ENCODE measurements around the gene MACROD1.

MACROD1 gene

DNA sequence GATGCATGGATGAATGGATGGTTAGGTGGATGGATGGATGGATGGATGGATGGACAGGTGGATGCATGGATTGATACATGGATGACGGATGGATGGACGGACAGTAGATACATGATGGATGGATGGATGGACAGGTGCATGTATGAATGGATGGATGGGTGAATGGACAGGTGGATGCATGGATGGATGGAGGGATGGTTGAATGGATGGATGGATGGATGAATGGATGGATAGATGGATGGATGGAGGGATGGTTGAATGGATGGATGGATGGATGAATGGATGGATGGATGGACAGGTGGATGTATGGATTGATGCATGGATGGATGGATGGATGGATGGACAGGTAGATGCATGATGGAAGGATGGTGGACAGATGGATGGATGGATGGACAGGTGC, 51.7 kb downstream of the MACROD1 start:
- in situ Hi-C loops (cut with MboI; ENCODE audit: low sequenced_read_pairs), result no loop called here

GRCh38 chr11:64113462-64113780, 52.5 kb downstream of the MACROD1 start:
- in situ Hi-C loops (cut with MboI; ENCODE audit: low sequenced_read_pairs), result no loop called here

GRCh38 chr11:64112771-64113461, 53.0 kb downstream of the MACROD1 start:
- in situ Hi-C loops (cut with MboI; ENCODE audit: low sequenced_read_pairs), result no loop called here

DNA sequence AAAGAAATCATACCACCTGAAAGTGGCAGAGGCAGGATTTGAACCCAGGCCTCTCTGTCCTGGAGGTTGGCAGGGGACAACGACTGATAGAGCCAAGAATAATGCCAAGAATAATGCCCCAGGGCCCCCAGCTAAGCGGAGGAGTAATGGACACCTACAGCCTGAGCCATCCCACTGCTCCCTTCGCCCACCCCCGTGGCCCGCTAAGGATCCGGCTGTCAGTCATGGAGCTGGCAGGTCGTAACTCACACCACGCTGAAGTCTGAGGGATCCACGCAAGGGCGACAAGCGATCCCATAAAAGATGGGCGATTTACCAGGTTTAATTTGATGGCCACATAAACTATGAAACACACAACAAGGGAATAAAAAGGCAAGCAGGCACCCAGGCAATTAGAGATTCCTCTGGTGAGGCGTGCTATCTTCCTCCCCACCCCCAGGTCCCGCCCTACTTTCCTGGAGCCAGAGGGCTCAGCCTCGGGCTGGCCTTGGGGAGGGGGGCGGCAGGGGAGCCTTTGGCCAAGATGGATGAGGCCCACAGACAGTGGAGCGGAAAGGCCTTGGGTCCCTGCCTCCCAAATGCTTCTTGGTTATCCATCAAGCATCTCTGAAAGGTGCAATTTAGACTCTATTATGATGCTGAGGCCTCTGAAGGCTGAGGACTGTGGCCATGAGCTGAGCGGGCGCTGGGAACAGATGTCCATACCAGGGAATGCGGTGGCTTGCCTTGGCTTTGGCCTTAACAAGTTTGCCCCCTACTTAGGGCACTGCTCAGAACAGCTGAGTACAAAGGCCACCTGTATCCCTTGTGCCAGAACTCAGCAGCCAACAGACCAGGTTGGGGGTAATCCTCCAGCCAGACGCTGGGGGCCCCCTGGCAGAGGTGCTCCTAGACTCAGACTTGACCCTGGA, 55.2 kb downstream of the MACROD1 start:
- in situ Hi-C loops (cut with MboI; ENCODE audit: low sequenced_read_pairs), result no loop called here

DNA sequence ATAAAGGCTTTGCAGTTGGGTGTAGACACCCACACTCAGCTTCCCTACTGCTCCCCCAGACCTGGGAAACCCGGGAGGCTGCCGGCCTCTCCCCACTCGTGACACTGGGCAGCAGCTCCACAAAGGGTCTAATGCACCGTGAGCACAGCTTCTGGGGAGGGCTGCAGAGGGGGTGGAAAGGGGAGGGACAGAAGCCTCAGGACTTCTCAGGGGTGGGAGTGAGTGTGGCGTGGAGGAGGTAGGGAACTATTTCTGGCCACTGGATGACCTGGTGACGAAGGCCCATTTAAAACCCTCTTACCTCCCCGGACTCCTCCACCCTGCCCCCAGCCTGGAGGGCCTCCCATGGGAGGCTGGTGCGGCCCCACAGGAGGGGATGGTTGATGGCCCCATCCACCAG, 56.6 kb downstream of the MACROD1 start:
- in situ Hi-C loops (cut with MboI; ENCODE audit: low sequenced_read_pairs), result no loop called here

GRCh38 chr11:64107303-64107702, 58.6 kb downstream of the MACROD1 start:
- in situ Hi-C loops (cut with MboI; ENCODE audit: low sequenced_read_pairs), result no loop called here

DNA sequence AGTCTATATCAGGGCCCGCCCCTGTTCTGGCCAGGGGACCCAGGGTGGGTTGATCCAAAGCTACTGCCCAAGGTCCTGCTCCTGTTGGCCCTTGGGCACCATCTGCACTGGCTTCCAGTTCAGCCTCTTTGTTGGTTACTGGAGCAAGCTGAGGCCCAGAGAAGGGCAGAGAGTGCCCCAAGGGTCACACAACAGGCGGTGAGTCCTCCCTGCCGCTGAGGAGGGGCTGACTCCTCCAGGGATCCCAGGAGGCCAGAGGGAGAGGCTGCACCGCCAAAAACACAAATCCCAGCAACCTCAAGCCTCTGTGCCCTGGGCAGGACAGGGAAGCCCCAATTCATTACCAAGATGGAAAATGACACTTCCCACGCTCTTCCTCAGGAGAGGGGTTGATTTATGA, 61.3 kb downstream of the MACROD1 start:
- in situ Hi-C loops (cut with MboI; ENCODE audit: low sequenced_read_pairs), result no loop called here

GRCh38 chr11:64103277-64103985, 62.5 kb downstream of the MACROD1 start:
- in situ Hi-C loops (cut with MboI; ENCODE audit: low sequenced_read_pairs), result no loop called here

DNA sequence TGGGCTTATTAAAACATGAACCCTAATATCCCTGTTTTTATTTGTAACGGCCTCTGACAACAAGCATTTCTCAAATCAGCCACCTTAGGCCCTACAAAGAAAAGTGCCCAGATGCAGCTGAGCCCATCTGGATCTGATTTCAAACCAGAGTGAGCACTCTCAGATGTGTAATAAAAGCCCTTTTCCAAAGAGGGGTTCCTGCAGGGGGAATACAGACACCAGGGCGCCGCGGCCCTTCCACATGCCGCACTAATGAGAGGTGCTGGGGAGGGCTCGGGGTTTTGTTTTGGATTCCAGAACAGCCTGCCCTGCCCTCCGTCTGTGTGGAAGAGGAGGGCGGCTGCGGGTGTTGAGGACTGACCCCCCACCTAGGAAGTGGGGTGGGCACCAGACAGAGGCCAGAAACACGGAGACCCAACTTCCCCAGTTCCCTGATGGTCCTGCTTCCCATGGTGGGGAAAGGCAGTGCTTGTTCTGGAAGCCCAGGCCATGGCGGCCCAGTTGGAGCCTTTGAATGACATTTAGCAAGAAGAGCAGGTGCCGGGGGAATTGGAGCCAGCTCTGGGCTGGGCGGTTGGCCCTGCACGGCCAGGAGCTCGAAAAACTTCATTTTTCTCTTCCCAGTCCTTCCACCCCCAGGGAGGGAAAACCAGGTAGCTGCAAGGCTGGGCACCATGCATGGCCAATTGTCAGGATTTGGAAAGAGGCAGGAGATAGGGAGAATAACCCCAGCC, 63.7 kb downstream of the MACROD1 start:
- in situ Hi-C loops (cut with MboI; ENCODE audit: low sequenced_read_pairs), result no loop called here

- in situ Hi-C loops (cut with MboI; ENCODE audit: low sequenced_read_pairs), result no loop called here
These were observed 64.5 kb downstream of the MACROD1 start for GRCh38 chr11:64101461-64101860.

DNA sequence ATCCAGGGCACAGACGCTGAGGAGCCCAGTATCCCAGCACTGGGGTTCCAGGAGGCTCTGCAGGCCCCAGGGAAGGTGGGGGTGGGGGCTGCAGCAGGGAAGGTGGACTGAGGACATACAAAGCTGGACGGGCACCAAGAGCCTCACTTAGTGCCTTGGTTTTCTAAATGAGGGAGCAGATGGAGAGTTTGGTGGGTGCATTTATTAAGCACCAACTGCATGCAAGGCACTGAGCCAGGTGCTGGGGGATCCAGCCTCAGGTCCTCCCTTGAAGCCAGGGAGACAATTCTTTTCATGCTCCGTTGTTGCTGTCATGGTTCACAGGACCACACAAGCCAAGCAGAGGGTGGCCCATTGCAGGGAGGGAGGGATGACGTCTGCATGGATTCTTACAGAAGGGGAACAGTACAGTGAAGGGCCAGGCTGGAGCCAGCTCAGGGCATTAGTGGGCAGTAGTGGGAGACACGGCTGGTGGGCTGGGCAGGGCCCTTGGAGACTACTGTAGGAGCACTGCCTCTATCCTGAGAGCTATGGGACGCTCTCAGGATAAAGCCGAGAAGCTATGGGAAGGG, 65.0 kb downstream of the MACROD1 start:
- in situ Hi-C loops (cut with MboI; ENCODE audit: low sequenced_read_pairs), result no loop called here

DNA sequence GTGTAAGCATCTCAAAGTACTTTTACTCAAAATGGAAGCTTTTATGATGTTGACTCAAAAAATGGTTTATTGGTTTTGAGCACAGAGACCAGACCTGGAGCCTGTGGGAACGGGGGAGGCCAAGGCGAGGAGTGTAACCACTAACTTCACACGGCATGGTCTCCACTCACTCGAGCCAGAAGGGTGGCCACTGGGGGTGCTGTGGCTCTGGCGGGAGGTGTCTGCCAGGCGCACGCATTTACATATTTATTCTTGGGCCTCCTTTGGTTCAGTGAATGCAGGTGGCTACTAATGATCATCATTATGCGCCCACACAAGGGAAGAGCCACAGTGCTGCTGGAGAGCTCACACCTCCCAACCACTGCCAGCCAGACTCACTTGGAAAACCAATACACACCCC, 65.6 kb downstream of the MACROD1 start:
- in situ Hi-C loops (cut with MboI; ENCODE audit: low sequenced_read_pairs), result no loop called here

GRCh38 chr11:64099436-64099835, 66.5 kb downstream of the MACROD1 start:
- in situ Hi-C loops (cut with MboI; ENCODE audit: low sequenced_read_pairs), result no loop called here

- in situ Hi-C loops (cut with MboI; ENCODE audit: low sequenced_read_pairs), result no loop called here
These were observed 67.5 kb downstream of the MACROD1 start for GRCh38 chr11:64098318-64098831.

GRCh38 chr11:64097468-64098317, 68.2 kb downstream of the MACROD1 start:
- in situ Hi-C loops (cut with MboI; ENCODE audit: low sequenced_read_pairs), result no loop called here

DNA sequence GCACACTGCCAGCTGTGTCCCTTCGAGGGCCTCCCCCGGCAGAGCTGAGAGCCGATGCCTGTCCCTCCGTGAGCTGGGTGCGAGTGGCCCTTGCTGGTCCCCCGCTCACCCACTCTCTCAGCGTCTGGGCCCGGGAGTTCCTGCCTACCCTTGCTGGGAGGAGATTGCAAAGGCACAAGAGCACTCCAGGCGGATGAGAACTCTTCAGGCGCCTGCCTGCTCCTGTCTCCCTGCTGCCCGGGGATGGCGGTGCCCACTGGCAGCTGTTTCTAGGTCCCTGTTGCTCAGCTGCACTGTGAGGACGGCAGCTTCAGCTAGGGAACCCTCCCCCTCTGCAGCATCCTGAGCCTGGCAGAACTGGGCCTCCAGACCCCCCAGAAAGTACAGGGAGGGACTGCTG, 69.1 kb downstream of the MACROD1 start:
- in situ Hi-C loops (cut with MboI; ENCODE audit: low sequenced_read_pairs), result no loop called here

GRCh38 chr11:64095949-64096348, 70.0 kb downstream of the MACROD1 start:
- in situ Hi-C loops (cut with MboI; ENCODE audit: low sequenced_read_pairs), result no loop called here

- in situ Hi-C loops (cut with MboI; ENCODE audit: low sequenced_read_pairs), result no loop called here
These were observed 70.6 kb downstream of the MACROD1 start for GRCh38 chr11:64095273-64095817.

Measured in hTERT RPE-1 (cell line).